HG03135 (cell line): Measurements from ENCODE around the gene BCAS1.

Experiments
- ATAC-seq: cut with Tn5 transposase; IDR thresholded peaks from one replicate; pipeline ENCODE4 v1.9.1; 2021; ENCODE audit warnings: mild to moderate bottlenecking, moderate library complexity; ENCODE audit not compliant: unreplicated experiment

BCAS1 gene

DNA sequence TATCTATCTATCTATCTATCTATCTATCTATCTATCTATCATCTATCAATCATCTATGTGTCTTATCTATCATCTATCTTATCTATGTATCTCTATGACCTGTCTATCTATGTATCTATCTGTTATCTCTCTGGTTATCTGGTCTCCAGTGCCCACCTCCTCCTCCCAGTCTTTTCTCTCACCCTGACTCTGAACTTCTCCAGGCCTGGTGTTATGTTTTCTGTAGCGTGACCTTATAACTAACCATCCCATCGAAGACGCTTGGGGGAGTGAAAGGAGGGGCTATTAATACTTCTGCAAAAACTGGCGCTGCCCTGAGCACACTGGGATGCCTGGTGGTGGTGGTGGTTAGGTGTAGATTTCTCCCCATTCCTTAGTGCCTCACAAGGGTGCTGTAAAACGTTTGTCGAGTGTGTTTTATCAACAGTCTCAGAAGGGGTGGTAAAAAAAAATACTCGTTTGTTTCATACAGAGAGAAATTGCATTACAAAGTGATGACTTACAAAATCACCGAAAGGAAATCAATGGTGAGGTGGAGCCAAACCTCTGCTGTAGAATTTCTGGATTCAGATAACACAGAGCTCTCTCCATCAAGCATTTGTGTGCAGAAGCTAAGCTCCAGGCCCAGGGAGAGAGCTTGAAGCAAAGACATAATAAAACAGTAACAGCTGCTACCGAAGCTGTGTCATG, 156.2 kb downstream of the BCAS1 start:
- ATAC-seq = no peak

DNA sequence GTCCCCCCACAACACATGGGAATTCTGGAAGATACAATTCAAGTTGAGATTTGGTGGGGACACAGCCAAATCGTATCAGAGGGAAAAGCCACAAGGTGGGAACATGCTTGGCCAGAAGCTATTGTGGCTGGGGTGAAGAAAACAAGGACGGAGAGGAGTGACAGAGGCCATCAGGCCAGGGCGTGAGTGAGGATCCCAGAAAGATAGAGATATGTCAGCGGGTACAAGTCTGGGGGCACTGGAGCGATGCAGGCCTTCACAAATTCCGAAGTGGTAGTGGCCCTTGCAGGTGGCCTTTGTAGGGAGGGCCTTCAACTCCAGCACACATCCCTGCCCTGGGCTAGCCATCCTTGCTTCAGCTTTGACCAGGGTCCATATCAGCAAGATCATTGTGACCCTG, 159.1 kb downstream of the BCAS1 start:
- ATAC-seq = no peak

DNA sequence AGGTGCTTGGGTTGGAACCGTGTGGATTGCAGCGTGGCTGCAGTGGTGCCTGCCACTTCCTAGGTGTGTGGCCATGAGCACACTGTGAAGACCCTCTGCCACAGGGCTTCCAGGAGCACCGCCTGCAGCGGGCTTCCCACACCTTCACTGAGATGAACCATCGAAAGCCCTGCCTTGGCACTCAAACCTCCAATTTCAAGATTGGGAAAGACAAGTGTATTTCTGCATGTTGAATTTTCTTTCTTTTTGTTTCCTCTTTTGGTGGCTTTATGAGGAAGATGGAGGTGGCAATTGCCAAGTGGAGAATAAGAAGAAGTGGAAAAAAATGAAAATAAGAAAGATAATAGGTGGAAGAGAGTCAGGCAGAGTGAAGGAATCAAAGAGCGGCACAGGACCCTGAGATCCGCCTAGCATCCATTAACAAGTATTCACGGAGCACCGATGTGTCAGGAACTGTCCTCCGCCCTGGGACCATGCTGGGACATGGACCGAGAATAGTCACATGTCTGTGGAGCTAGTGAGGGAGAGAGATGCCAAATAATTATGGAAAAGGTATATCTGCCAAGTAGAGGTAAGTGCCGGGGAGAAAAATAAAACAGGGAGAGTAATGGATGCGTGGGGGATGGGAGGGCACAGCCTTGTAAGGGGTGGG, 159.9 kb downstream of the BCAS1 start:
- no peak for ATAC-seq

DNA sequence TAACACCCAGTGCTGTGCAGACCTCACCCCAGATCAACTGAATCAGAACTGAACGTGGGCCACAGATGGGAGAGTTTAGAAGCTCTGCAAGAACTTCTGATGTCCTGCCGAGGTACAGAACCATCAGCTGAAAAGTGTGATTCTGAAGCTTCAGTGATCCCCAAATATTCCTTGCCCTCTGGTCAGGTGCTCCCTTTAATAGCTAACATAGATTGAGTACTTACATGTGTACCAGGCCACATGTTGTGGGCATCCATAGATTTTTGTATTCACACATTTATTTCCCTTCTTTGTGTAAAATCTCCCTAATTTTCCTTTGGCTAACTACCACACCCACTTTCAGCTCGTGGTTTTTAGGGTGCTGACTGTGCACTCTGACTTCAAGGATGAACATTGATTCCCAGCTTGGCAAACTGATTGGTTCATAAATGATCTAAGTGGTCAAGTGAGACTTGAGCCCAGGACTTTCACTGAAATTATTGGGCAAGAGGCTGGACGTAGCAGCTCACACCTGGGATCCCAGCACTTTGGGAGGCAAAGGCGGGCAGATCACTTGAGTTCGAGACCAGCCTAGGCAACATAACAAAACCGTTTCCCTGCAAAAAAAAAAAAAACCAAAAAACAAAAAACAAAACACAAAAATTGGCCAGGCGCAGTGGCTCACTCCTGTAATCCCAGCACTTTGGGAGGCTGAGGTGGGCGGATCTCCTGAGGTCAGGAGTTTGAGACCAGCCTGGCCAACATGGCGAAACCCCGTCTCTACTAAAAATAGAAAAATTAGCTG, 162.2 kb downstream of the BCAS1 start:
- no peak for ATAC-seq

DNA sequence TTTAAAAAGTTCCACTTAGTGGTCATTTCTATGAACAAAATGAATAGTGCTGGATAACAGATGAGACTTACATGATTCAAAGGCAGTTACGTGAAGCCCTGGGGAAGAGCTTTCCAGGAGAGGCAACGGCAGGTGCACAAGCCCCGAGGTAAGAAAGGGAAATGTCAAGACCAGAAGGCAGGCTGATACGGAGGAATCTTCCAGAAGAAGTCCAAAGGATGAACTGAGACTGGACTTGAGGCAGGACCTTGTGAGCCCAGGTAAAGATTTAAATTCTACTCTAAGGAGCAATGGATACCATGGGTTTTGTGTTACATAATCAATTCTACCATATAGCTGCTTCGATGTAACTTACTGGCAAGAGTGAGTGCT, 164.6 kb downstream of the BCAS1 start:
- ATAC-seq = no peak

DNA sequence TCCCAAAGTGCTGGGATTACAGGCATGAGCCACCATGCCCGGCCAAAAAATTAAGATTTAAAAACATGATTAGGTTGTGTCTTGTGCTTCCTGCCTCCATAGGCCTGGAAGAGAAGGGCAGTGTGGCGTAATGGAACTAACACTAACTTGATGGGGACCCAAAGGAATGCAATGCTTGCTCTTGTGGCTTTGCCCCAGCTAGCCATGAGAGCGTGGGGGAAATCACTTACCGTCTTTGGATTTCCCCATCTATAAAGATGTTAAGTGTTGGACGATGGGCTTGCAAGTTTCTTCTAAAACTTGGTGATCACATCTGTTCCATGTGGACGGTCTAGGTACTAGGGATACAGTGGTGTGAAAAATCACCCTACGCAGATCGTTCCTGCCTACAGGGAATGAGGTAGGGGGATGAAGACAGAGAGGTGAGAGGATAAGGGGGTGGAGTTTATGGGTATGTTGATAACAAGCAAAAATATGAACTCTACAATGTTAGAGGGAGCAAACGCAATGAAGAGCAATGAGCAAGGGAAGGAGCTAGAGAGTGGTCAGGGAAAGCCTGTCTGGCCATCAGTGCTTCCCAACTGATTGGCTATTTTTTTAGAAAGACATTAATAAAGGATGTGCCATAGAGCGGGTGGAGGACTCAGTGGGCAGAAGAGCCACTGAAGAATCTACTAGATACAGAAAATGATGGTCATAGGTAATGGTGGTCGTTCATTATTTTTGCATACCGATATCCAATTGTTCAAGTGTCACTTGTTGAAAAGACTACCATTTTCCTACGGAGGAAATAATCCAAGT, 165.2 kb downstream of the BCAS1 start:
- ATAC-seq = peak; percentile 40

DNA sequence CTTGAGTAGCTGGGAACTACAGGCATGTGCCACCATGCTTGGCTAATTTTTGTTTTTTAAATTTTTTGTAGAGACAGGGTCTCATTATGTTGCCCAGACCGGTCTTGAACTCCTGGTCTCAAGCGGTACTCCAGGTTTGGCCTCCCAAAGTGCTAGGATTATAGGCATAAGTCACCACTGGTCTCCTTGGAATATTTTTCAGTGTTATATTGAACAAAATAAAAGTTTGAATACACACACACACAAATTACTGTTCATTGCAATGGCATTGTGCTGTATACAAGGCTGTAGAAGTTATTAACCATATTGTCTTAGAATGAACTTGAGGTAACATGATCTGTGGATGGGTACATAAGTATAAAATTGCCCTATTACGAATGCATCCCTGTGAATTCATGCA, 166.1 kb downstream of the BCAS1 start:
- ATAC-seq = no peak

DNA sequence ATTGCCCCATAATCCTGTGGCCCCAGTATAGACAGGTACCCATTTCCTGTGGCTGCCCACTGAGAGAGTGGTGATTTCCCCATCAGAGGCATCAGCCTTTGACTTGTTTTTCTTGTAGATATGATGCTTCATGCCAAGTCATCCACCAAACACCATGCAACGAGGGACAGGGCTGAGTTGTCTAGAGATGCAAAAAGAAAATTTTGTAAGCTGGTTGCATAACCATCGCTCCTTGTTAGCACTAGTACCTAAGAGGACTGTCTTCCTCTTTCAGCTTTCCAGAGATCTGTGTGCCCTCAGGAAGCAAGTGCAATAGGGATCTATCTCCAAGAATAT, 166.8 kb downstream of the BCAS1 start:
- no peak for ATAC-seq

DNA sequence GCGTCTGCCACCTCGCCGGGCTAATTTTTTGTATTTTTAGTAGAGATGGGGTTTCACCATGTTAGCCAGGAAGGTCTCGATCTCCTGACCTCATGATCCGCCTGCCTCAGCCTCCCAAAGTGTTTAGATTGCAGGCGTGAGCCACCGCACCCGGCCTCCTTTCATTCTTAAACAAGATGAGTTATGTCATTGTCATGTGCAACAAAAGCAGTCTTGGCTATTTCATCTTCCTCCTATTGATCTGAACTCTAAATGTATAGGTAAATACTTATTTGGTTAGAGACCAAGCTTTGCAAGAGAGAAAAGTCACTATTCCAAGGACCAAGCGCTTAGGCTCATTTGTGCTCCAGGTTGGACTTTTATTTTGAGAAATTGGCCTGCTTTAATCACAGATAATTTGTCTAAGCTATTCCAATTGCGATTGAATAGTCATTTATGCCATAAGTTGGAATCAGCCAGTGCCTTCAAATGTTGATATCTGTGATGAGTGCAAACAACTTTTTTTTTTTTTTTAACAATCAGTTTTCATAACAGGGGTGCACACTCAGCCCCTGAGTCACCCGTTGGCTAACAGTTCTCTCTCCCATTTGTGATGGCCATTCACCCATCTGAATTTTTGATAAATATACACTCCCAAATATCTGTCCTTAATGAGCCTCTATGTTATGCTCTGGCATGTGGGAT, 167.3 kb downstream of the BCAS1 start:
- ATAC-seq = no peak

DNA sequence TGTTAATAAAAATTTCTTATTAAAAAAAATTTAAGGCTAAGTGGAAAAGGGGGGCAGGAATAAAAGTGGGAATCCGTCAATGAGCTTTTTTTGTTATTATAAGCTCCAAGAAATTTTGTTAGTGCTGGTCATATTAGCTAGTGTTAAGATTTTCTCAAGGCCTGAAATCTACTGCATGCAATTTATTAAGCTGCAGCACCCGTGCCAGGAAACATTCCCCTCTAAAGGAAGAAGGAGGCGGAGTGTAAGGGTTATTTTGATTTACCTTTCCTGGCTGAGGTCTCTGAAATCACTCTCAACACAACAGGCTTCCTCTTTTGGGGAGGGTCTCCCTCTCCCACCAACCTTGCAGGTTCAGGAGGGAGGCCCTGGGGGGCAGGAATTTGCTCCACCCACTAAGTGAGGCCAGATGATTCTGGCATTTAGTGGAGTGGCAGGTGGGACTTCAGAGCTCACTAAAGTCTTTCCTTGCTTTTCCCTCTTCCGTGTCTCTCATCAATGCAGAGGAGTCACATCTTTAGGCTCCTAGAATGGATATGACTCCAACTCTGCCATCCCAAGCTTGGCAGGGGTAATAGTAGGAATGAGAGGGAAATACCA, 168.8 kb downstream of the BCAS1 start:
- ATAC-seq = no peak

DNA sequence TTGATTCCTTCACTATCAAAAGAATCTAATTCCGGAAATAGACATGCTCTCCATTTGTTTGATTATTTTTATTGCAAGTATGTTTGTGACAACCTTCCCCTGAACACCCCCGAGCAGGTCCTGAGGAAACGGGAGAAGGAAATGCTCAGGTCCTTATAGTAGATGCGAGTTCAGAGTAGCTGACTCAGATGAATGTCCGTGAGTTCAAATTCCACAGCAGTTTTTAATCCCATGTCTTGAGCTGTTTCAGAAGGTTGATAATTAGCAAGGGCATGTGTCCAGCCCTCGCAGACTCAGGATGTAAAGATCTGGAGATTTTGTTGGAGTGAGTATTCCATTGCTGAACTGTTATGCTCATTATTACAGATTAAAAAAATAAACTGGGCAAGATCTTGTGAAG, 169.3 kb downstream of the BCAS1 start:
- ATAC-seq = no peak

DNA sequence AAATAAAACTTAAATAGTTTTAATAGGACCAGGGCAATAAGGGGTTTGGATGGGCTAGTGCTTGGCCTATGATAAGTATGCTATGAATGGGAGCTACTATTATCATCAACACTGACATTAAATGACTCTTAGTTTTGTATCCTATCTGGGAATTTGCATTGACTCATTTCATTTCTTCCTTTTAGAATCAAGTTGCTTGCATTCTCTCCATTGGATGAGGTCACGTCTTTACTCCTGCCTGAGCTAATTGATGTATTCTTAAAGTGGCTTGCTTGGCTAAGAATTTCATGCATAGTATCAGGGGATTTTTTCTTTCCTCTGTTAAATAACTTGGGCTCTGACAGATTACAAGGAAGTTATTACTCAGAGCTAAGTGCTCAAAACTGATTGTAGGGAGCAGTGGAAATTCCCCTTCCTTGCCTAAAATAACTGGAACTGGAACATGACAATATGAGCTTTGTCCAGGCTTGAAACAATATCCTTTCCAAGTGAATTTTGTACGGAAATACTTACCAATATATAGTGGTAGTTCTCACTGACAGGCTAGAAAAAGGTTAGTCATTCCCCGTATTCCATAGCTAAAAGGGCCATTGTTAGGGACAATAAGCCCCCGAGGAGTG, 169.9 kb downstream of the BCAS1 start:
- ATAC-seq = no peak

DNA sequence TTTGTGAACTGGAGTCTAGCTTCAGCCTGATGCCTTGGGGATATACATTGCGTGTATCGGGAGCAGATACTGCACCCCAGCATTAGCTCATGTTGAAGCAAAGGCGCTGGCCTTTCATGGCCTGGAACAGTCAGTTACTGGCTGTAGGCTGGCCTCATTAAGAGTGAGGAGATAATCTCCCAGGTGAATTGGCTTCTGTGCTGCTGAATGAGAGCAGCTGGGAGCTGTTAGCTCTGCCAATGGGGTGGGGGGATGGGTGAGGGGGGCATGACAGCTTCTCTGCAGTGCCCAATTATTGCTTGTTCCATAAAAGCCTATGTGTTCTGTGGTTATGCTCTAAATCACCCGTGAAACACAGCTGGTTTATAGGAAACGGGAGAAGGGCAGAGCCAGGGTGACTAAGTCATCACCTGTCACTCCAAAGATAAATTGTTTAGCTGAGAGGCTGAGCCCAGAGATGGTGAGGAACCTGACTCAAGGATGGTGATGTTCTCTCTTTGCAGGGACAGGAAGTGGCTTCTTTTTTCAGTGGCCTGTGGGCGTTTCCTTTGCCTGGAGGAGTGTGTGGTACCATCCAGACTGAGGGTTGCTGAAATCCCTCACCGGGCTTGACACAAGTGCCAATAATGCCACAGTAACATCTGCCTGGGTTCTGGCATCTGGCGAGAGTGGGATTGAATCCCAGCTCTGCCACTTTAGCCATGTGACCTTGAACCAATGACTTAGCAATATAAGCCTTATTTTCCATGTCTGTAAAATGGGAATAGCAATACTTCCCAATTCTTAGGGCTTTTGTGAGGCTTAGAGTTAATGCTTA, 170.8 kb downstream of the BCAS1 start:
- ATAC-seq = peak; percentile 77

DNA sequence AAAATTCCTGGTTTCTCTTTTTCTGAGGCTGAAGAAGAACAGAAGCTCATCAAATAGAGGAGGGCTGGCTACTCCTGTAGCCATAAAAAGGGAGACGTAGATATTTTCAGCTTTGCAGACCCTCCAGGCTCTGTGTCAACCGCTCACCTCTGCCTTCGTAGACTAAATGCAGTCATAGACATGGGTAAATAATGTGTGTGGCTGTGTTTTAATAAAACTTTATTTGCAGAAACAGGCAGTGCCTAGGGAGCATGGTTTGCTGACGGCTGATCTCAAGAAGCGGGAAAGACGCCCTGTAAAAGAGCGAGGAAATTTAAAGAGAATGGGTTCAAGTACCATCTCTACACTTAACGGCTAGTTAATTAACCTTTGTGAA, 171.8 kb downstream of the BCAS1 start:
- no peak for ATAC-seq

DNA sequence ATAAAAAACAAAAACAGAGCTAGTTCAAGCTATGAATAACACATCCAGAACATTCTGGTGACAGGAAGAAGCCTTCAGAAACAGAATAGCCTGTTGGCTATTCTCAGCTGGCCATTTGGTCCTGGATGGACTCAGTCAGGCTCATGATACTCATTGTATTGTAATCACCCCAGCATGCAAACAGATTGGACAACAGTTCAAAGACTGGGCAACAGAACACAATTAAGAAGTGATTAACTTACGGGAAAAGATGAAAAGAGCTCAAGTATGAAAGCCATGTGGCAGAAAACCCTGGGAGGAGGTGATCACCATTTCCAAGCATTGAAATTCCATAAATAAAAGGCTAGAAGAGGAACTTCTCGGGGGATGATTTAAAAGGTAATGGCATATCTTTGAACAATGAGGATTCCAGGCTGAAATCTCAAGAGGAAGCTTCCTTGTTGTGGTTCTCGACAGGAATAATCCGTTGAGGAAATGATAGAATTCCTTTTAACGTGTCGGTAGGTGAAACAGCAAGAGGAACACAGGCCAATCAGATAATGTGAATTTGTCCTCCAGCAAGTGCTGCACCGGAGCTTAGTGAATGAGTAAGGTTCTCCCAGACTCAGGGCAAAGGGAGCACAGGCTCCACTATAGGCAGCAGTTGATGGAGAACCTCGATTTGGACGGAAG, 172.4 kb downstream of the BCAS1 start:
- ATAC-seq = no peak

DNA sequence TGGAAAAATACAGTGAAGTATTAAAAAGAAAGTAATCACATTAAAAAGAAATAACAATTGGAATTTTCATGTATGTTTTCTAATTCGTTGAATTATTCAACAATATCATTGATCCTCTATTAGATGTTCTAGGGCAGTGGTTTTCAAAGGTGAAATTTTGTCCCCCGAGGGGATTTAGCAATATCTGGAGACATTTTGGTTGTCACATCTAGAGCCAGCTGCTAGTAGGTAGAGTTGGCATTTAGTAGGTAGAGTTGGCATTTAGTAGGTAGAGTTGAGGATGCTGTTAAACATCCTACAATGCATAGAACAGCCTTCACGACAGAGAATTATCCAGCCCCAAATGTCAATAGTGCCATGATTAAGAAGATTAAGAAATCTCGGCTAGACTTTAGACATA, 173.7 kb downstream of the BCAS1 start:
- ATAC-seq = no peak

DNA sequence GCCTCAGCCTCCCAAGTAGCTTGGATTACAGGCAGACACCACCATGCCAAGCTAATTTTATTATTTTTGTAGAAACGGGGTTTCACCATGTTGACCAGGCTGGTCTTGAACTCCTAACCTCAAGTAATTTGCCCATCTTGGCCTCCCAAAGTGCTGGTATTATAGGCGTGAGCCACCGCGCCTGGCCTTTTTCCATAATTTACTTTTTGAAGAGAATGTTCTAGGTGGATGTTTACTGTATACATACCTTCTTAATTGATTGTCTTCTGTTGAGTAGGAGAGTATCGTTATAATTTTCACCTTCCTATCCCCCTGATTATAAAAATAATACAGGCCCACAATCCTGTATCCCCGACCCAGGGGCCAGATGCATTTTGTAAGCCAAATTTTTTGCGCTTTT, 174.4 kb downstream of the BCAS1 start:
- ATAC-seq = no peak

DNA sequence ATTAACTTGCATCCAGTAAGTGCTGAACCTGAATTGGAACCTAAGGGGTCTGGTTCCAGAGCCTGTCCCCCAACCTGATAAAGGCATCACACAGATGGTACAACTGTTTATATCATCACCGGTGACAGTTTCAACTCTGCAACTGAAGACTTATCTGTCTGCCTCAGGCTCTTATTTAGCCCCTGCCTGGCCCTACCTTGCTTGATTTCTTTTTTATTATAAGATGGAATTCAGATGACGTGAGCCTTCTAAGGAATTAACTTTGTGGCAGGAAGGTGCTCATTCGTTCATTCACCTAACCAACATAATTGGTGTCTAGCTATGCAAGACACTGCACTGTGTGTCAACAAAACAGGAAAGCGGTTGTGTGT, 175.0 kb downstream of the BCAS1 start:
- ATAC-seq = no peak
